Activated CD4-positive, alpha-beta T cell treated with anti-CD3 and anti-CD28 coated beads, Interleukin-2, amount 50 U/mL, for 48 hours (primary cell): ENCODE data around the gene SLC35D3.
"Not testable (repeated sequence)": the region's sequence is repeated elsewhere in the genome, so short reads cannot be mapped to it uniquely, and the experiment has no call there.

ENCODE experiments used
- DNase-seq, 2 experiments: peaks; one replicate each; pipeline ENCODE4 v3.0.0-alpha.2; 2020

The SLC35D3 gene

DNA sequence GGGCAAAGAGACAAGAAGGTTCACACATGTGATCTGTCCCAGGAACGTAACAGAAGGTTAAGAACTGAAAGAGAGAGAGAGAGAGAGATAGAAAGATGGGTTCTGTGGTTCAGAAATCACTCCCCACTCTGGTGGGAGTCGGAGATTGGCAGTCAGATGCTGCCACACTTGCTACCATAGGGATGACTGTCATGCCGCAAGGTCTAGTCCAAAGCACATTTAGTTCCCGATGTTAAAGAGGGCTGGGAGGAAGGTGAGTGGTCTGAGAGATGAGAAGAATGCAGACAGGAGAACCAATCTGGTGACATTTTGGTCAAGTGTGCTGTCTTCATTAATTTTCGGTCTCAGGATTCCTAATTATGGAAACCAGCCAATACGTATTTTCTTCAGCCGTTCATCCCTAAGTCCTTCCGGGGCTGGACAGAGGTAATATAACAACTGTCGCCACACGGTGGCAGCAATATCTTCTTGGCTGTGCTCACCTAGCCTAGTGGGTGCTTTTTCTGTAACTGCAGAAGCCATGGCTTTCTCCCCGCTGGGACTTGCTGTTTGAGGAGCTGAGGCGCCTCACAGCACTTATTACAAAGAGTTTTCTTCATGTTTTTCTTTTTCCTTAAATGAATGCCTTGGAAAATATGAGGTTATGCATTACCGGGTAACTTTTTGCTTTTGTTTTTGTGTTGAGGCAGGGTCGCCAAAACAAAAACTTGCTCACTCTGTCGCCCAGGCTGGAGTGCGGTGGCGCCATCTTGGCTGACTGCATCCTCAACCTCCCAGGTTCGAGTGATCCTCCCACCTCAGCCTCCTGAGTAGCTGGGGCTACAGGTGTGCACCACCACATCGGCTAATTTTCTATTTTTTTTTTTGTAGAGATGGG is 46.0 kb downstream of the SLC35D3 start:
- peak; percentile 68 to 75 for DNase-seq

GRCh38 chr6:136968837-136969236 is 46.7 kb downstream of the SLC35D3 start:
- DNase-seq: no peak

DNA sequence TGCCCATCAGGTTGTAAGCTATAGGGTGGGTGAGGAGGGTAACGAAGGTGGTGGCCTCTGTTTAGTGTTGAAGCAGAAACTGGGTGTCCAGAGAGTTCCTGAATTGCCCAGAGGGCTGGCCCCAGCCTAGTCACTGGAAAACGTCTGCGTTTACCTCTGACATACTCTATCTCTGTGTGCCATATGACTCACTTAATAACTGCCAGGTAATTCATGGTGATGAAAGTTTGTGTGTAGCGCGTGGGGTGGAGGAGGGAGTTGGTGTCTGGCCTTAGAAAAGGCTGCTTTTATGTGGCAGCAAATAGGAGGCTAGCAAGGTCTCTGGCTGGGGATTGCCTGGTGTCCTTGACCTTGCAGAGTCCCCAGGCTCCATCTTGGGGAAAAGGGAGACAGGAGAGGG is 47.3 kb downstream of the SLC35D3 start:
- no peak for DNase-seq

DNA sequence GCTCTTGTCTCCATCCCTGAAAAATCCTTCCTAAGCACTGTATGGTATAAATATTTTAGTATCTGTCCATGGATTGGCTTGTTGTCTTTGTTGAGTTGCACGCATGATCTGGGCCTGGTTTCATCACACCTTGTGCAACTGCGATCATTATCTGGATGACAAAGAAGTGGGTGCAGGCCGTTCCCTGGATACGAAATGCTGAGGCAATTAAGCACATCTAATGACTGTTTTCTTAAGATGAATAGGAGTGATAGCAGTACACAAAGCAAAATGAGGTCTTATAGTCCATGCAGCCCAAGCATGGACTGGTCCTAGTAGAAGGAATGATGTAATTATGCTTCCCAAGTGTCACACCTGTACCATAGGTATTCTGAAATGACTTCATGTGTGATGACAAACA is 47.8 kb downstream of the SLC35D3 start:
- DNase-seq: no peak

GRCh38 chr6:136971609-136972008 is 49.5 kb downstream of the SLC35D3 start:
- no peak for DNase-seq

- not testable (repeated sequence) for DNase-seq
Measured at GRCh38 chr6:136973781-136974180, 51.7 kb downstream of the SLC35D3 start.
